ENCODE measurements around the gene SREBF2. TPM values are rescaled to one million over a fixed set of nuclear protein-coding genes. Genes with fewer than 3 reads are reported as not detected.

SREBF2 gene
- polyA plus RNA-seq, 1 donor from 2014 or later = 73.0 TPM

DNA sequence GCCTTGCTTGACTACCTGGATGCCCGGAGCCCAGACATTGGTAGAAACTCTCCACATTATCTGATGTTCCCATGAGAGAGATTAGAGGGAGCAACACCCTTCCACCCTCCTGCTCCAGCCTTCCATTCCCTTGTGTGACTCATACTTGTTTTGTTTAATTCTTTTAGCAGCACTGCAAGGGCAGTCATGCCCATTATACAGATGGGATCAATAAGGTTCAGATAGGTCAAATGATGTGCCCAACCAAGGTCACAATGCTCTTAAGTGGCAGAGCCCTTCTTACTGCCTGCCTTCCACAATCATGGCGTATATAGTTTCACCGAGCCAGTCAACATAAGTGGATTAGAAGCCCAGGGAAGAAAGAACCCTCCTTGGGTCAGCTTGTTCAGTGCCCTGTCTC is 39.0 kb upstream of the SREBF2 start:
- no peaks in the 10 kb centered on the region for H3K36me3 ChIP-seq (ENCODE audit: insufficient read depth, low read length)
- H2AFZ ChIP-seq (ENCODE audit: low read depth, low read length) = no peak overlapping the region
- TF ChIP-seq TAF1 (IDR thresholded peaks at IDR 0.05; ENCODE audit: low read depth) (no peak), MXI1 (conservative IDR thresholded peaks at IDR 0.05; ENCODE audit: poor library complexity, severe bottlenecking) (no peak), REST (IDR thresholded peaks at IDR 0.05; ENCODE audit: borderline replicate concordance) (no peak), EZH2 (IDR thresholded peaks at IDR 0.05; ENCODE audit: borderline replicate concordance, insufficient read depth, low read length, poor library complexity, severe bottlenecking) (no peak), EP300 (conservative IDR thresholded peaks at IDR 0.05; ENCODE audit: poor library complexity, severe bottlenecking) (no peak), POLR2AphosphoS5 (IDR thresholded peaks at IDR 0.05) (no peak)
- H3F3A ChIP-seq (ENCODE audit: insufficient read depth, low read length, poor library complexity, severe bottlenecking) = no peaks in the 10 kb centered on the region
- no peaks in the 10 kb centered on the region for H3K9me2 ChIP-seq (ENCODE audit: insufficient read depth, low read length)
- no peak overlapping the region for H3K4me2 ChIP-seq (ENCODE audit: low read length)
- H3K9ac ChIP-seq (ENCODE audit: low read length) = no peak overlapping the region
- H3K9me3 ChIP-seq (ENCODE audit: low read length) = no peaks in the 10 kb centered on the region
- no peak overlapping the region for H3K27ac ChIP-seq (ENCODE audit: low read length)
- no peaks in the 10 kb centered on the region for H3K79me2 ChIP-seq (replicated peaks; ENCODE audit: insufficient read depth, low read length)
- H3K4me3 ChIP-seq (ENCODE audit: low read length) = no peak overlapping the region
- no peaks in the 10 kb centered on the region for H4K20me1 ChIP-seq (ENCODE audit: insufficient read depth)
- no peaks in the 10 kb centered on the region for H3K27me3 ChIP-seq (ENCODE audit: insufficient read depth, low read depth, low read length)

GRCh38 chr22:41798736-41799135 is 34.2 kb upstream of the SREBF2 start:
- Histone ChIP-seq H3F3A (ENCODE audit: insufficient read depth, low read length, poor library complexity, severe bottlenecking) (no peaks in the 10 kb centered on the region), H3K36me3 (ENCODE audit: insufficient read depth, low read length) (no peaks in the 10 kb centered on the region), H3K27me3 (ENCODE audit: insufficient read depth, low read depth, low read length) (no peaks in the 10 kb centered on the region), H3K79me2 (replicated peaks; ENCODE audit: insufficient read depth, low read length) (peaks cover 6% of the 10 kb centered on the region), H3K4me3 (ENCODE audit: low read length) (no peak overlapping the region), H3K4me2 (ENCODE audit: low read length) (no peak overlapping the region), H4K20me1 (ENCODE audit: insufficient read depth) (no peaks in the 10 kb centered on the region), H3K9ac (ENCODE audit: low read length) (no peak overlapping the region), H3K9me3 (ENCODE audit: low read length) (no peaks in the 10 kb centered on the region), H3K27ac (ENCODE audit: low read length) (no peak overlapping the region), H2AFZ (ENCODE audit: low read depth, low read length) (no peak overlapping the region), H3K9me2 (ENCODE audit: insufficient read depth, low read length) (no peaks in the 10 kb centered on the region)
- no peak for TF ChIP-seq SMC3 (conservative IDR thresholded peaks at IDR 0.05; ENCODE audit: poor library complexity)
- TF ChIP-seq REST (IDR thresholded peaks at IDR 0.05; ENCODE audit: borderline replicate concordance) = no peak
- TF ChIP-seq, protein P1, sequence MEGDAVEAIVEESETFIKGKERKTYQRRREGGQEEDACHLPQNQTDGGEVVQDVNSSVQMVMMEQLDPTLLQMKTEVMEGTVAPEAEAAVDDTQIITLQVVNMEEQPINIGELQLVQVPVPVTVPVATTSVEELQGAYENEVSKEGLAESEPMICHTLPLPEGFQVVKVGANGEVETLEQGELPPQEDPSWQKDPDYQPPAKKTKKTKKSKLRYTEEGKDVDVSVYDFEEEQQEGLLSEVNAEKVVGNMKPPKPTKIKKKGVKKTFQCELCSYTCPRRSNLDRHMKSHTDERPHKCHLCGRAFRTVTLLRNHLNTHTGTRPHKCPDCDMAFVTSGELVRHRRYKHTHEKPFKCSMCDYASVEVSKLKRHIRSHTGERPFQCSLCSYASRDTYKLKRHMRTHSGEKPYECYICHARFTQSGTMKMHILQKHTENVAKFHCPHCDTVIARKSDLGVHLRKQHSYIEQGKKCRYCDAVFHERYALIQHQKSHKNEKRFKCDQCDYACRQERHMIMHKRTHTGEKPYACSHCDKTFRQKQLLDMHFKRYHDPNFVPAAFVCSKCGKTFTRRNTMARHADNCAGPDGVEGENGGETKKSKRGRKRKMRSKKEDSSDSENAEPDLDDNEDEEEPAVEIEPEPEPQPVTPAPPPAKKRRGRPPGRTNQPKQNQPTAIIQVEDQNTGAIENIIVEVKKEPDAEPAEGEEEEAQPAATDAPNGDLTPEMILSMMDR (IDR thresholded peaks at IDR 0.05; ENCODE audit: poor library complexity, severe bottlenecking) = no peak
- no peak for TF ChIP-seq EP300 (conservative IDR thresholded peaks at IDR 0.05; ENCODE audit: poor library complexity, severe bottlenecking)
- no peak for TF ChIP-seq POLR2AphosphoS5 (IDR thresholded peaks at IDR 0.05)
- TF ChIP-seq MXI1 (conservative IDR thresholded peaks at IDR 0.05; ENCODE audit: poor library complexity, severe bottlenecking) = no peak
- no peak for TF ChIP-seq RAD21 (conservative IDR thresholded peaks at IDR 0.05)
- TF ChIP-seq TAF1 (IDR thresholded peaks at IDR 0.05; ENCODE audit: low read depth) = no peak
- no peak for TF ChIP-seq EZH2 (IDR thresholded peaks at IDR 0.05; ENCODE audit: borderline replicate concordance, insufficient read depth, low read length, poor library complexity, severe bottlenecking)
